Measurements from ENCODE around the gene ST6GAL2. TPM values are rescaled to one million over a fixed set of nuclear protein-coding genes. Genes with fewer than 3 reads are reported as not detected.

ST6GAL2 gene
- polyA plus RNA-seq, 3 donors: not detected

GRCh38 chr2:106789185-106789584 is 96.8 kb downstream of the ST6GAL2 start:
- Mint-ChIP-seq H3K9me3 (peaks cover 7 to 24% (median 16%) of the 10 kb centered on the region in 7 donors), H3K27me3 (ENCODE audit: low read depth in 3 of 3) (no peaks in the 10 kb centered on the region), H3K4me3 (no peak overlapping the region), H3K36me3 (no peaks in the 10 kb centered on the region), H3K4me1 (no peaks in the 10 kb centered on the region), H3K27ac (no peak overlapping the region)
- Histone ChIP-seq H3K4me1 (ENCODE audit: control insufficient read depth in 1 of 2, insufficient read depth in 2 of 2, low read length in 2 of 2) (no peaks in the 10 kb centered on the region), H3K4me3 (replicated peaks in 1 of 3; ENCODE audit: low read depth in 2 of 3, low read length in 3 of 3) (no peak overlapping the region), H3K79me2 (ENCODE audit: insufficient read depth, low read length) (no peaks in the 10 kb centered on the region), H3K9ac (ENCODE audit: insufficient read depth, low read length, poor library complexity, severe bottlenecking) (no peak overlapping the region), H3K27me3 (ENCODE audit: control insufficient read depth in 2 of 2, insufficient read depth in 2 of 2, low read length in 2 of 2) (no peaks in the 10 kb centered on the region), H4K20me1 (ENCODE audit: insufficient read depth, low read length) (no peaks in the 10 kb centered on the region), H3K9me3 (replicated peaks in 1 of 2; ENCODE audit: control insufficient read depth in 1 of 2, insufficient read depth in 1 of 2, low read length in 2 of 2) (peaks cover 18 to 20% of the 10 kb centered on the region in 2 donors), H2AFZ (ENCODE audit: insufficient read depth, low read depth, low read length, poor library complexity, severe bottlenecking) (no peak overlapping the region), H3K4me2 (replicated peaks; ENCODE audit: extremely low read depth, low read length, poor library complexity, severe bottlenecking) (no peak overlapping the region), H3K36me3 (replicated peaks in 1 of 2; ENCODE audit: control insufficient read depth in 1 of 2, insufficient read depth in 2 of 2, low read length in 2 of 2) (no peaks in the 10 kb centered on the region), H3K27ac (ENCODE audit: low read depth in 1 of 2, low read length in 2 of 2) (no peak overlapping the region)
- intact Hi-C loops (cut with micrococcal nuclease): no loop called here
- 100% methylated on average over 4 of the region's 6 CpGs for WGBS (ENCODE audit: insufficient coverage)
- no peak for TF ChIP-seq CTCF (IDR thresholded peaks at IDR 0.05)
- no peak for DNase-seq

GRCh38 chr2:106782681-106783080 is 103.3 kb downstream of the ST6GAL2 start:
- H3K36me3 ChIP-seq (replicated peaks in 1 of 2; ENCODE audit: control insufficient read depth in 1 of 2, insufficient read depth in 2 of 2, low read length in 2 of 2): no peaks in the 10 kb centered on the region
- H3K27me3 ChIP-seq (ENCODE audit: control insufficient read depth in 2 of 2, insufficient read depth in 2 of 2, low read length in 2 of 2): no peaks in the 10 kb centered on the region
- Mint-ChIP-seq H3K4me1 (no peaks in the 10 kb centered on the region), H3K27ac (no peak overlapping the region), H3K36me3 (no peaks in the 10 kb centered on the region), H3K27me3 (ENCODE audit: low read depth in 3 of 3) (no peaks in the 10 kb centered on the region), H3K9me3 (peaks cover 4 to 10% (median 6%) of the 10 kb centered on the region in 7 donors), H3K4me3 (no peak overlapping the region)
- H4K20me1 ChIP-seq (ENCODE audit: insufficient read depth, low read length): no peaks in the 10 kb centered on the region
- intact Hi-C loops (cut with micrococcal nuclease): no loop called here
- no peak overlapping the region for H3K27ac ChIP-seq (ENCODE audit: low read depth in 1 of 2, low read length in 2 of 2)
- H3K79me2 ChIP-seq (ENCODE audit: insufficient read depth, low read length): no peaks in the 10 kb centered on the region
- TF ChIP-seq CTCF (IDR thresholded peaks at IDR 0.05): no peak
- H3K4me1 ChIP-seq (ENCODE audit: control insufficient read depth in 1 of 2, insufficient read depth in 2 of 2, low read length in 2 of 2): no peaks in the 10 kb centered on the region
- no peak for DNase-seq
- H3K9ac ChIP-seq (ENCODE audit: insufficient read depth, low read length, poor library complexity, severe bottlenecking): no peak overlapping the region
- no peak overlapping the region for H2AFZ ChIP-seq (ENCODE audit: insufficient read depth, low read depth, low read length, poor library complexity, severe bottlenecking)
- no CpG with 5 or more reads among the region's 3 CpGs for WGBS (ENCODE audit: insufficient coverage)
- peaks cover 0 to 8% of the 10 kb centered on the region in 2 donors for H3K9me3 ChIP-seq (replicated peaks in 1 of 2; ENCODE audit: control insufficient read depth in 1 of 2, insufficient read depth in 1 of 2, low read length in 2 of 2)
- H3K4me3 ChIP-seq (replicated peaks in 1 of 3; ENCODE audit: low read depth in 2 of 3, low read length in 3 of 3): no peak overlapping the region
- no peak overlapping the region for H3K4me2 ChIP-seq (replicated peaks; ENCODE audit: extremely low read depth, low read length, poor library complexity, severe bottlenecking)

Data from CD14-positive monocyte (primary cell).